T-helper 1 cell treated with Interleukin-12 subunit alpha and Interleukin-12 subunit beta and Interleukin-4 antibody, amounts not matched to agents 30 μg/mL and 1 μg/mL, for 36 hours (primary cell): ENCODE data around the gene CEMP1.
A peak's percentile ranks its signal among the peaks of the same experiment; 100 is the strongest.
"Not testable (repeated sequence)": the region's sequence is repeated elsewhere in the genome, so short reads cannot be mapped to it uniquely, and the experiment has no call there.

Source experiments
- H3K27ac Mint-ChIP-seq: one replicate; pipeline ENCODE4 v1.8.0; 2021; ENCODE audit warnings: mild to moderate bottlenecking, mixed read lengths
- H3K27me3 Mint-ChIP-seq: one replicate; pipeline ENCODE4 v1.8.0; 2021; ENCODE audit warnings: low read depth, mixed read lengths
- H3K36me3 Mint-ChIP-seq: one replicate; pipeline ENCODE4 v1.8.0; 2021; ENCODE audit warnings: low read depth, mixed read lengths
- H3K4me1 Mint-ChIP-seq: one replicate; pipeline ENCODE4 v1.8.0; 2021; ENCODE audit warnings: low read depth, mixed read lengths
- H3K4me3 Mint-ChIP-seq: one replicate; pipeline ENCODE4 v1.8.0; 2021; ENCODE audit warnings: mild to moderate bottlenecking, moderate library complexity, mixed read lengths
- H3K9me3 Mint-ChIP-seq: one replicate; pipeline ENCODE4 v1.8.0; 2021; ENCODE audit warnings: mixed read lengths

Gene CEMP1

GRCh38 chr16:2543771-2544170 lies 12.6 kb upstream of the CEMP1 start:
- H3K9me3 Mint-ChIP-seq, H3K36me3 Mint-ChIP-seq, H3K4me3 Mint-ChIP-seq, H3K27ac Mint-ChIP-seq, H3K27me3 Mint-ChIP-seq: not testable (repeated sequence)
- peaks cover 17% of the 10 kb centered on the region for H3K4me1 Mint-ChIP-seq

GRCh38 chr16:2541409-2541808 lies 10.2 kb upstream of the CEMP1 start:
- H3K36me3 Mint-ChIP-seq, H3K27ac Mint-ChIP-seq, H3K27me3 Mint-ChIP-seq, H3K9me3 Mint-ChIP-seq, H3K4me3 Mint-ChIP-seq: not testable (repeated sequence)
- H3K4me1 Mint-ChIP-seq = peaks cover 21% of the 10 kb centered on the region

- peaks cover 21% of the 10 kb centered on the region for H3K4me1 Mint-ChIP-seq
- H3K9me3 Mint-ChIP-seq, H3K27me3 Mint-ChIP-seq, H3K27ac Mint-ChIP-seq, H3K36me3 Mint-ChIP-seq, H3K4me3 Mint-ChIP-seq: not testable (repeated sequence)
Observed at GRCh38 chr16:2540912-2541311, 9.7 kb upstream of the CEMP1 start.

- H3K36me3 Mint-ChIP-seq, H3K27ac Mint-ChIP-seq, H3K27me3 Mint-ChIP-seq, H3K9me3 Mint-ChIP-seq: not testable (repeated sequence)
- H3K4me3 Mint-ChIP-seq = peak overlapping the region; percentile 10
- H3K4me1 Mint-ChIP-seq = peaks cover 21% of the 10 kb centered on the region
Observed at GRCh38 chr16:2539845-2540458, 8.7 kb upstream of the CEMP1 start.

- H3K36me3 Mint-ChIP-seq, H3K27me3 Mint-ChIP-seq, H3K9me3 Mint-ChIP-seq: not testable (repeated sequence)
- H3K27ac Mint-ChIP-seq = peak overlapping the region; percentile 11
- H3K4me1 Mint-ChIP-seq = peaks cover 21% of the 10 kb centered on the region
- H3K4me3 Mint-ChIP-seq = peak overlapping the region; percentile 87
Observed at GRCh38 chr16:2539192-2539844, 8.1 kb upstream of the CEMP1 start.

- peak within 1 kb of the TSS; percentile 93 for H3K27ac Mint-ChIP-seq
- no peaks in the 10 kb centered on the region for H3K9me3 Mint-ChIP-seq
- peaks cover 6% of the 10 kb centered on the region for H3K36me3 Mint-ChIP-seq
- no peaks in the 10 kb centered on the region for H3K27me3 Mint-ChIP-seq
- H3K4me1 Mint-ChIP-seq = peaks cover 26% of the 10 kb centered on the region
- peak within 1 kb of the TSS; percentile 87 for H3K4me3 Mint-ChIP-seq
Observed at GRCh38 chr16:2537451-2538379, 6.5 kb upstream of the CEMP1 start, which contains the start of gene PDPK1. Gene PDPK1, plus strand, starts transcription at chr16:2538021. Its CDS starts 92 bp downstream, at chr16:2538113.

- Mint-ChIP-seq H3K36me3 (peaks cover 6% of the 10 kb centered on the region), H3K27ac (no peak overlapping the region), H3K9me3 (no peaks in the 10 kb centered on the region), H3K4me1 (peaks cover 31% of the 10 kb centered on the region), H3K4me3 (peak overlapping the region; percentile 10), H3K27me3 (no peaks in the 10 kb centered on the region)
Observed at GRCh38 chr16:2535625-2536013, 4.4 kb upstream of the CEMP1 start.

GRCh38 chr16:2534335-2534734 lies 3.1 kb upstream of the CEMP1 start:
- H3K4me3 Mint-ChIP-seq, H3K9me3 Mint-ChIP-seq, H3K36me3 Mint-ChIP-seq, H3K27me3 Mint-ChIP-seq: not testable (repeated sequence)
- H3K4me1 Mint-ChIP-seq = peaks cover 22% of the 10 kb centered on the region
- H3K27ac Mint-ChIP-seq = peak overlapping the region; percentile 73

- no peaks in the 10 kb centered on the region for H3K9me3 Mint-ChIP-seq
- H3K27ac Mint-ChIP-seq = peak overlapping the region; percentile 73
- peak overlapping the region; percentile 51 for H3K4me3 Mint-ChIP-seq
- peaks cover 5% of the 10 kb centered on the region for H3K36me3 Mint-ChIP-seq
- H3K4me1 Mint-ChIP-seq = peaks cover 20% of the 10 kb centered on the region
- no peaks in the 10 kb centered on the region for H3K27me3 Mint-ChIP-seq
Observed at GRCh38 chr16:2533912-2534311, 2.7 kb upstream of the CEMP1 start.

- not testable (repeated sequence) for H3K9me3 Mint-ChIP-seq, H3K36me3 Mint-ChIP-seq, H3K27me3 Mint-ChIP-seq
- H3K4me3 Mint-ChIP-seq = peak overlapping the region; percentile 98
- peaks cover 18% of the 10 kb centered on the region for H3K4me1 Mint-ChIP-seq
- peak overlapping the region; percentile 100 for H3K27ac Mint-ChIP-seq
Observed at GRCh38 chr16:2533142-2533755, 2.0 kb upstream of the CEMP1 start.

- peaks cover 18% of the 10 kb centered on the region for H3K4me1 Mint-ChIP-seq
- H3K27me3 Mint-ChIP-seq = no peaks in the 10 kb centered on the region
- no peaks in the 10 kb centered on the region for H3K9me3 Mint-ChIP-seq
Observed at GRCh38 chr16:2532494-2533141, 1.4 kb upstream of the CEMP1 start.

GRCh38 chr16:2531696-2532493 lies 687 bp upstream of the CEMP1 start:
- H3K9me3 Mint-ChIP-seq = no peaks in the 10 kb centered on the region
- H3K4me3 Mint-ChIP-seq = peak overlapping the region; percentile 98
- H3K27ac Mint-ChIP-seq = peak overlapping the region; percentile 100
- peaks cover 16% of the 10 kb centered on the region for H3K4me1 Mint-ChIP-seq
- peaks cover 5% of the 10 kb centered on the region for H3K36me3 Mint-ChIP-seq
- no peaks in the 10 kb centered on the region for H3K27me3 Mint-ChIP-seq

More at GRCh38 chr16:2532494-2533141, 1.4 kb upstream of the CEMP1 start:
- Mint-ChIP-seq H3K27ac (peak overlapping the region; percentile 100), H3K4me3 (peak overlapping the region; percentile 98), H3K36me3 (peaks cover 3% of the 10 kb centered on the region)

- H3K36me3 Mint-ChIP-seq = peaks cover 7% of the 10 kb centered on the region
- no peaks in the 10 kb centered on the region for H3K9me3 Mint-ChIP-seq
- H3K27me3 Mint-ChIP-seq = no peaks in the 10 kb centered on the region
- H3K4me1 Mint-ChIP-seq = peaks cover 16% of the 10 kb centered on the region
- H3K4me3 Mint-ChIP-seq = peak overlapping the region; percentile 98
- peak overlapping the region; percentile 100 for H3K27ac Mint-ChIP-seq
Observed at GRCh38 chr16:2530629-2531318, 434 bp downstream of the CEMP1 start.
